DOHH2 (cell line): ENCODE results near the gene PACRG.

Experiments
- H3F3A ChIP-seq: fragments of 200-600 bp; sonication (generic), shearing (Covaris generic); 2 replicates; pipeline ENCODE4 v1.6.0; 2016; ENCODE audit warnings: antibody characterized with exemption, mild to moderate bottlenecking; ENCODE audit not compliant: control insufficient read depth, insufficient read depth
- H3K27ac ChIP-seq: fragments of 200-600 bp; sonication (generic); 2 replicates; pipeline ENCODE4 v1.5.1; 2014; ENCODE audit warnings: low read depth, mild to moderate bottlenecking, low read length, moderate library complexity
- H3K27me3 ChIP-seq: fragments of 200-600 bp; sonication (generic); 2 replicates; pipeline ENCODE4 v1.6.1; 2014; ENCODE audit warnings: mild to moderate bottlenecking, low read length, mixed read lengths; ENCODE audit not compliant: control insufficient read depth
- H3K36me3 ChIP-seq: fragments of 200-600 bp; sonication (generic); 2 replicates; pipeline ENCODE4 v1.6.1; 2014; ENCODE audit warnings: mild to moderate bottlenecking, low read length, moderate library complexity, mixed read lengths; ENCODE audit not compliant: control insufficient read depth
- H3K4me1 ChIP-seq: fragments of 200-600 bp; sonication (generic); 2 replicates; pipeline ENCODE4 v1.6.1; 2014; ENCODE audit warnings: mild to moderate bottlenecking, low read length, mixed read lengths; ENCODE audit not compliant: control insufficient read depth
- H3K4me2 ChIP-seq: fragments of 200-600 bp; sonication (generic); 2 replicates; pipeline ENCODE4 v1.6.0; 2014; ENCODE audit warnings: mild to moderate bottlenecking, low read length, moderate library complexity
- H3K4me3 ChIP-seq: fragments of 200-600 bp; sonication (generic); 2 replicates; pipeline ENCODE4 v1.5.1; 2014; ENCODE audit warnings: mild to moderate bottlenecking, low read length, mixed read lengths
- H3K79me2 ChIP-seq: fragments of 200-600 bp; sonication (generic); 2 replicates; pipeline ENCODE4 v1.6.1; 2014; ENCODE audit warnings: mild to moderate bottlenecking, low read length, mixed read lengths; ENCODE audit not compliant: control insufficient read depth
- H3K9me2 ChIP-seq: fragments of 200-600 bp; sonication (generic); replicated peaks from 2 replicates; pipeline ENCODE4 v1.6.1; 2014; ENCODE audit warnings: mild to moderate bottlenecking, low read length, mixed read lengths; ENCODE audit not compliant: control insufficient read depth
- H3K9me3 ChIP-seq: fragments of 200-600 bp; sonication (generic); 2 replicates; pipeline ENCODE4 v1.6.1; 2014; ENCODE audit warnings: antibody characterized with exemption, low read length, mixed read lengths; ENCODE audit not compliant: control insufficient read depth, insufficient read depth
- H4K20me1 ChIP-seq: fragments of 200-600 bp; sonication (generic); 2 replicates; pipeline ENCODE4 v1.6.0; 2014; ENCODE audit warnings: low read depth, mild to moderate bottlenecking, antibody characterized with exemption, low read length, moderate library complexity; ENCODE audit not compliant: control insufficient read depth, insufficient read depth
- CTCF ChIP-seq: fragments of 200-600 bp; sonication (generic); IDR thresholded peaks from one replicate; pipeline ENCODE4 v1.5.1; 2014; ENCODE audit warnings: antibody characterized with exemption, mild to moderate bottlenecking, low read depth, low read length; ENCODE audit not compliant: poor library complexity, severe bottlenecking
- EZH2phosphoT487 ChIP-seq: fragments of 200-600 bp; sonication (generic); IDR thresholded peaks from 2 replicates; pipeline ENCODE4 v1.6.1; 2017; ENCODE audit warnings: borderline replicate concordance, mild to moderate bottlenecking, antibody characterized with exemption, low read length, moderate library complexity, mixed read lengths

The PACRG gene

GRCh38 chr6:163118941-163119340 is 391.2 kb downstream of the PACRG start:
- H3K27ac ChIP-seq, result no peak overlapping the region
- H3K27me3 ChIP-seq, result no peaks in the 10 kb centered on the region
- no peaks in the 10 kb centered on the region for H4K20me1 ChIP-seq
- no peak overlapping the region for H3K4me2 ChIP-seq
- H3K9me2 ChIP-seq, result no peaks in the 10 kb centered on the region
- H3K36me3 ChIP-seq, result no peaks in the 10 kb centered on the region
- no peak for TF ChIP-seq EZH2phosphoT487
- no peak for TF ChIP-seq CTCF
- H3K9me3 ChIP-seq, result no peaks in the 10 kb centered on the region
- no peak overlapping the region for H3K4me3 ChIP-seq
- no peaks in the 10 kb centered on the region for H3K4me1 ChIP-seq
- H3K79me2 ChIP-seq, result no peaks in the 10 kb centered on the region
- no peaks in the 10 kb centered on the region for H3F3A ChIP-seq

- H3K27ac ChIP-seq, result no peak overlapping the region
- H3K4me1 ChIP-seq, result no peaks in the 10 kb centered on the region
- no peaks in the 10 kb centered on the region for H3F3A ChIP-seq
- H3K9me3 ChIP-seq, result no peaks in the 10 kb centered on the region
- no peaks in the 10 kb centered on the region for H4K20me1 ChIP-seq
- no peak for TF ChIP-seq EZH2phosphoT487
- no peak for TF ChIP-seq CTCF
- no peaks in the 10 kb centered on the region for H3K27me3 ChIP-seq
- H3K36me3 ChIP-seq, result no peaks in the 10 kb centered on the region
- no peaks in the 10 kb centered on the region for H3K79me2 ChIP-seq
- no peaks in the 10 kb centered on the region for H3K9me2 ChIP-seq
- H3K4me3 ChIP-seq, result no peak overlapping the region
- H3K4me2 ChIP-seq, result no peak overlapping the region
These were observed 392.4 kb downstream of the PACRG start for GRCh38 chr6:163120223-163120622.

- TF ChIP-seq EZH2phosphoT487 (no peak), CTCF (no peak)
- H3K79me2 ChIP-seq, result no peaks in the 10 kb centered on the region
- no peak overlapping the region for H3K4me2 ChIP-seq
- H3K9me2 ChIP-seq, result no peaks in the 10 kb centered on the region
- no peaks in the 10 kb centered on the region for H4K20me1 ChIP-seq
- no peaks in the 10 kb centered on the region for H3K27me3 ChIP-seq
- H3F3A ChIP-seq, result no peaks in the 10 kb centered on the region
- H3K4me3 ChIP-seq, result no peak overlapping the region
- no peaks in the 10 kb centered on the region for H3K9me3 ChIP-seq
- no peaks in the 10 kb centered on the region for H3K4me1 ChIP-seq
- no peaks in the 10 kb centered on the region for H3K36me3 ChIP-seq
- no peak overlapping the region for H3K27ac ChIP-seq
These were observed 393.5 kb downstream of the PACRG start for GRCh38 chr6:163121270-163121669.

GRCh38 chr6:163122365-163122764 is 394.6 kb downstream of the PACRG start:
- Histone ChIP-seq H3K36me3 (no peaks in the 10 kb centered on the region), H3F3A (no peaks in the 10 kb centered on the region), H3K9me2 (no peaks in the 10 kb centered on the region), H4K20me1 (no peaks in the 10 kb centered on the region), H3K4me2 (no peak overlapping the region), H3K27ac (no peak overlapping the region), H3K79me2 (no peaks in the 10 kb centered on the region), H3K4me3 (no peak overlapping the region), H3K27me3 (no peaks in the 10 kb centered on the region), H3K9me3 (no peaks in the 10 kb centered on the region), H3K4me1 (no peaks in the 10 kb centered on the region)
- TF ChIP-seq CTCF, result no peak
- TF ChIP-seq EZH2phosphoT487, result no peak
